AG09319 (cell line): ENCODE measurements around the gene DPP10.

Source experiments
- DNase-seq: peaks from one replicate; pipeline ENCODE4 v3.0.0-alpha.2; 2010; ENCODE audit warnings: low read depth; ENCODE audit errors: extremely low read depth
- TF ChIP-seq, protein P1 (sequence below): IDR thresholded peaks from 2 replicates; pipeline ENCODE4 v1.5.1; 2011; ENCODE audit warnings: low read depth, mild to moderate bottlenecking, inconsistent platforms, low read length, moderate library complexity

DPP10 gene

DNA sequence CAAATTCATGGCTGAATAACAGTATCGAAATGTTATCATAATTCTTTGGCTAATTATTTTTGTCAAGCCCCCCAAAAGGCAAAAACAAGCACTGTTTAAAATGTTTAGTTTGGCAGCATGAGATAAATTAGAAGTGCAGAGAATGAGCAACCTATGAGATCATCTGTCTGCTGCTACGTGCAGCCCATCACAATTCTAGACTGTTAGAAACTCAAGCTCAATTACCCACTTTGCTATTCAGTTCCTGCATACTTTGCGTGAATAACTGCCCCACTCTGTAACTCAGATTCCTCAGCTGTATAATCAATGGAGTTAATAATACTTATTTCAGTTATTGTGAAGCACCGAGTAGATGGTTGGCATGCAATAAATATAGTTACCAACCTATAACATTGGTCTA is 1181.9 kb downstream of the DPP10 start:
- TF ChIP-seq, protein P1, sequence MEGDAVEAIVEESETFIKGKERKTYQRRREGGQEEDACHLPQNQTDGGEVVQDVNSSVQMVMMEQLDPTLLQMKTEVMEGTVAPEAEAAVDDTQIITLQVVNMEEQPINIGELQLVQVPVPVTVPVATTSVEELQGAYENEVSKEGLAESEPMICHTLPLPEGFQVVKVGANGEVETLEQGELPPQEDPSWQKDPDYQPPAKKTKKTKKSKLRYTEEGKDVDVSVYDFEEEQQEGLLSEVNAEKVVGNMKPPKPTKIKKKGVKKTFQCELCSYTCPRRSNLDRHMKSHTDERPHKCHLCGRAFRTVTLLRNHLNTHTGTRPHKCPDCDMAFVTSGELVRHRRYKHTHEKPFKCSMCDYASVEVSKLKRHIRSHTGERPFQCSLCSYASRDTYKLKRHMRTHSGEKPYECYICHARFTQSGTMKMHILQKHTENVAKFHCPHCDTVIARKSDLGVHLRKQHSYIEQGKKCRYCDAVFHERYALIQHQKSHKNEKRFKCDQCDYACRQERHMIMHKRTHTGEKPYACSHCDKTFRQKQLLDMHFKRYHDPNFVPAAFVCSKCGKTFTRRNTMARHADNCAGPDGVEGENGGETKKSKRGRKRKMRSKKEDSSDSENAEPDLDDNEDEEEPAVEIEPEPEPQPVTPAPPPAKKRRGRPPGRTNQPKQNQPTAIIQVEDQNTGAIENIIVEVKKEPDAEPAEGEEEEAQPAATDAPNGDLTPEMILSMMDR: no peak

DNA sequence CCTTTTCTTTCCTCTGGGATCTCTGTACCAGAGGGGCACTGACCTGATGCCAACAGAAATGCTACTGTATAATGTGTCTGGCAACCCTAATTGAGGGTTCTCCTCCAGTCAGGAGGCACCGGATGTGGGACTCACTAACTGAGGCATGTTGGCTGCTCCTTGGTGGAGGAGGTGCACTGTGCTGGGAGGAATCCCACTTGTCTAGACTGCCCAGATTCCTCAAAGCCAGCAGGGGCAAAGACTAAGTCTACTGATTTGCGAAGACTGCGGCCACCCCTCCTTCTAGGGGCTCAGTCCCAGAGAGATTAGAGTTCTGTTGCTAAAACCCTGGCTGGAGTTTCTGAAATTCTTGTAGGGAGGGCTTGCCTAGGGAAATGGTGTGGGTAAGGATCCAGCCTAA is 1192.1 kb downstream of the DPP10 start:
- no peak for DNase-seq
- TF ChIP-seq, protein P1: no peak

More for the DNA sequence above, 1181.9 kb downstream of the DPP10 start:
- no peak for DNase-seq

DNA sequence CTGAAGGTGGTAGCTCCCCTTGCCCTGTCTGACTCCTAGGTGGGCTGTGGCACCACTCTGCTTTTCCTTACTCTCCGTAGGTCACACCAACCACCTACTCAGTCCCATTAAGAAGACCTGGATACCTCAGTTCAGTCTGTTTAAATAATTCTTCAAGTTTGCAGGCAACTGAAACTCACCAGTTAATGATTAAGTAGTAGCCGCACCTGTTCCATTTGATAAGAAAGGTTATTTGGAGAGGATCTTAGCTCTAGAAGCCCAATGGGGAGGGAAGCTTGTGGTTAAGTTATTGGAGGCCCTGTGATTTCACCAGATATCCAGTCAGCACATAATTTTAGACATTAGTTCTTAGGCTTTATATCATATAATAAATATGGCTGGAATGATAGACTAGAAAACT is 1193.0 kb downstream of the DPP10 start:
- DNase-seq: no peak
- TF ChIP-seq, protein P1: no peak

DNA sequence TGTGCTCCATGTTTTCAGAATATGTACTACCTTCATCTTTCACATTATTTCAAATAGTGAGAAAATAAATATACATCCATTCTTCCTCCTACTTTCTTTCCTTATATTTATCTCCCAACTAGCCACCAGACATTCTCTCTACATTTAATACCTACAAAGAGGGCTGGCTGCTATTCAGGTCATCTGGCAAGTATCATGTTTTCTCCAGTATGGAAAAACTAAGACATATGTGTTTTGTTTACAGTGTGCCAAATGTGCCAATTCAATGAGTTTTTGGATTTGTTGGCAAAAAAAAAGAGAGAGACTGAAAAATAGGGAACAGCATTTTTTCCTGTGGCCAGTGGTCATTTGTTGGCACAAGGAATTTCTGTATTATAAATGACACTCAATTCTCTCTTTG is 1207.3 kb downstream of the DPP10 start:
- no peak for DNase-seq
- TF ChIP-seq, protein P1: no peak

DNA sequence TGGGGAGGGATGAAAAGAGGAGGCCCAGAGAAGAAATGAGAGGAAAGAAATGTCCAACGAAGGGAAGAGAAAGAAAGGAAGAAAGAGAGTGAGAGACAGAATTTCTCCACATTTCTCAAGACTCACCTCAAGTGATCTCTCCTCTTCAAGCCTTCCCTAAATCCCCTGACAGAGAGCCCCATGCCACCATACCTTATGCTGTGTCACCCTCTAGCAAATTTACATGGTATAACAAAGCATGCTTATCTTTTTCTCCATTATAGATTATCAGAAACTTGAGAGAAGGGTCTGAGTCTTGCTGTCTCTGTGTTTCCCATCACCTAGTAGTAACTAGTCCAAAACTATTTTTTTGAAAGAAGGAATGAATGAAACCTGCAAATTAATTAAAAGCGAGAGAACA is 1208.4 kb downstream of the DPP10 start:
- no peak for DNase-seq
- TF ChIP-seq, protein P1: no peak

DNA sequence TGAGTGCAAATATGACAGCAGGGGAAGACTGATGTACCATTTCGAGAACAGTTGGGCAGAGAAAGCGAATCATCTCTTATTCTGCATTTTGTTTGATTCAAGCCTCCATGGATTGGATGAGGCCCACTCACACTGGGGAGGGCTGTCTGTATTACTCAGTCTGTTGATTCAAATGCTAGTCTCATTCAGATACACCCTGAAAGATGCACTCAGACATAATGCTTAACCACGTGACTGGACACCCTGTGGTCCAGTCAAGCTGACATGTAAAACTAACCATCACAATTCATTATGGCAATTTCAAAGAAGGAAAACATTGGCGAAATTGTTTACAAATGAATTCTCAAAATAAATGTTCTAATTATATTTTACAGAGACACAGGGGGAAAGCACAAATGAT is 1210.2 kb downstream of the DPP10 start:
- TF ChIP-seq, protein P1: no peak
- no peak for DNase-seq

DNA sequence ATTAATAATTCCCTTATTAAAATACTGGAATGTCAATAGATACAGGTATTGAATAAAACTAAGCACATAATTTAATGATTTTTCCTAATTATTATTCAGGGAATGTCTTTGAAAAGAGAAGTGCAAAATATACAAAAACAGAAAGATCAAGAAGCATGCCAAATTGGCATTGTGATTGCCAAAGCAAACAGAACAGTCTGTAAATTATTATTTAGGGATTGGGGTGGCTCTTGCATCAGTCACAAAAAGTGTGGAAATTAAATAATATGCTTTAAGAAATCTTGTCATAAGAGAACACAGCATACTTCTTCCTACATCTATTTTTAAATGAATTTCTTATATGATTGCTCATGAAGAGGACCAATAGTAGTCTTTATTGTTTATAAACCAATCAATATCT is 1211.9 kb downstream of the DPP10 start:
- no peak for DNase-seq

More for the DNA sequence above, 1211.9 kb downstream of the DPP10 start:
- TF ChIP-seq, protein P1: no peak
